K562 (cell line): ENCODE measurements around the gene CNN3.

Source experiments
- BRF2 ChIP-seq: IDR thresholded peaks from 3 replicates; pipeline ENCODE4 v1.6.1; 2011; ENCODE audit warnings: borderline replicate concordance, mild to moderate bottlenecking; ENCODE audit not compliant: insufficient read length, insufficient read depth
- GMEB1 ChIP-seq: fragments of 250-450 bp; sonication (Bioruptor Pico); IDR thresholded peaks from 2 replicates; pipeline ENCODE4 v1.4.0; 2020; ENCODE audit warnings: mild to moderate bottlenecking
- POLR2AphosphoS5 ChIP-seq: IDR thresholded peaks from 2 replicates; pipeline ENCODE4 v1.6.1; 2011; ENCODE audit warnings: mild to moderate bottlenecking, low read depth, low read length, moderate library complexity; ENCODE audit not compliant: control insufficient read depth, insufficient read depth
- SIN3A ChIP-seq, 2 experiments: fragments of 150-350 bp in 1 of 2; IDR thresholded peaks; 2 replicates each; pipeline ENCODE4 v1.6.1; 2011 to 2016; ENCODE audit warnings: borderline replicate concordance in 2 of 2, low read depth in 2 of 2, low read length in 2 of 2, mild to moderate bottlenecking in 2 of 2, moderate library complexity in 2 of 2; ENCODE audit not compliant: control insufficient read depth in 1 of 2
- TF ChIP-seq, protein P1 (sequence below), 3 experiments: IDR thresholded peaks in 2 of 3; conservative IDR thresholded peaks in 1 of 3; 2 replicates each; pipeline ENCODE4 v1.5.1; 2011 to 2012; ENCODE audit warnings: low read length in 3 of 3, mild to moderate bottlenecking in 3 of 3, control low read depth in 2 of 3, improper control_type of control experiment in 1 of 3, inconsistent platforms in 1 of 3, low read depth in 1 of 3, mixed read lengths in 1 of 3, moderate library complexity in 1 of 3; ENCODE audit not compliant: insufficient read depth in 2 of 3
- TF ChIP-seq, protein P2 (sequence below): sonication (generic); formaldehyde crosslinking; IDR thresholded peaks from 2 replicates; pipeline ENCODE4 v1.8.1; 2023; ENCODE audit warnings: mild to moderate bottlenecking, missing genetic modification reagents

GRCh38 chr1:94898491-94899385, 28.2 kb downstream of the CNN3 start:
- TF ChIP-seq, protein P1, sequence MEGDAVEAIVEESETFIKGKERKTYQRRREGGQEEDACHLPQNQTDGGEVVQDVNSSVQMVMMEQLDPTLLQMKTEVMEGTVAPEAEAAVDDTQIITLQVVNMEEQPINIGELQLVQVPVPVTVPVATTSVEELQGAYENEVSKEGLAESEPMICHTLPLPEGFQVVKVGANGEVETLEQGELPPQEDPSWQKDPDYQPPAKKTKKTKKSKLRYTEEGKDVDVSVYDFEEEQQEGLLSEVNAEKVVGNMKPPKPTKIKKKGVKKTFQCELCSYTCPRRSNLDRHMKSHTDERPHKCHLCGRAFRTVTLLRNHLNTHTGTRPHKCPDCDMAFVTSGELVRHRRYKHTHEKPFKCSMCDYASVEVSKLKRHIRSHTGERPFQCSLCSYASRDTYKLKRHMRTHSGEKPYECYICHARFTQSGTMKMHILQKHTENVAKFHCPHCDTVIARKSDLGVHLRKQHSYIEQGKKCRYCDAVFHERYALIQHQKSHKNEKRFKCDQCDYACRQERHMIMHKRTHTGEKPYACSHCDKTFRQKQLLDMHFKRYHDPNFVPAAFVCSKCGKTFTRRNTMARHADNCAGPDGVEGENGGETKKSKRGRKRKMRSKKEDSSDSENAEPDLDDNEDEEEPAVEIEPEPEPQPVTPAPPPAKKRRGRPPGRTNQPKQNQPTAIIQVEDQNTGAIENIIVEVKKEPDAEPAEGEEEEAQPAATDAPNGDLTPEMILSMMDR (IDR thresholded peaks at IDR 0.05 in 2 of 3, conservative IDR thresholded peaks at IDR 0.05 in 1 of 3; ENCODE audit: insufficient read depth in 2 of 3, low read depth in 1 of 3, low read length in 3 of 3): no peak
- TF ChIP-seq SIN3A (IDR thresholded peaks at IDR 0.05; ENCODE audit: borderline replicate concordance in 2 of 2, control insufficient read depth in 1 of 2, low read depth in 2 of 2, low read length in 2 of 2) (no peak), BRF2 (no peak), POLR2AphosphoS5 (no peak), GMEB1 (CRISPR knock-in tag) (no peak)
- TF ChIP-seq, protein P2, sequence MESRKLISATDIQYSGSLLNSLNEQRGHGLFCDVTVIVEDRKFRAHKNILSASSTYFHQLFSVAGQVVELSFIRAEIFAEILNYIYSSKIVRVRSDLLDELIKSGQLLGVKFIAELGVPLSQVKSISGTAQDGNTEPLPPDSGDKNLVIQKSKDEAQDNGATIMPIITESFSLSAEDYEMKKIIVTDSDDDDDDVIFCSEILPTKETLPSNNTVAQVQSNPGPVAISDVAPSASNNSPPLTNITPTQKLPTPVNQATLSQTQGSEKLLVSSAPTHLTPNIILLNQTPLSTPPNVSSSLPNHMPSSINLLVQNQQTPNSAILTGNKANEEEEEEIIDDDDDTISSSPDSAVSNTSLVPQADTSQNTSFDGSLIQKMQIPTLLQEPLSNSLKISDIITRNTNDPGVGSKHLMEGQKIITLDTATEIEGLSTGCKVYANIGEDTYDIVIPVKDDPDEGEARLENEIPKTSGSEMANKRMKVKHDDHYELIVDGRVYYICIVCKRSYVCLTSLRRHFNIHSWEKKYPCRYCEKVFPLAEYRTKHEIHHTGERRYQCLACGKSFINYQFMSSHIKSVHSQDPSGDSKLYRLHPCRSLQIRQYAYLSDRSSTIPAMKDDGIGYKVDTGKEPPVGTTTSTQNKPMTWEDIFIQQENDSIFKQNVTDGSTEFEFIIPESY (CRISPR knock-in tag): no peak
